ENCODE results near the gene NRXN3.

DNA sequence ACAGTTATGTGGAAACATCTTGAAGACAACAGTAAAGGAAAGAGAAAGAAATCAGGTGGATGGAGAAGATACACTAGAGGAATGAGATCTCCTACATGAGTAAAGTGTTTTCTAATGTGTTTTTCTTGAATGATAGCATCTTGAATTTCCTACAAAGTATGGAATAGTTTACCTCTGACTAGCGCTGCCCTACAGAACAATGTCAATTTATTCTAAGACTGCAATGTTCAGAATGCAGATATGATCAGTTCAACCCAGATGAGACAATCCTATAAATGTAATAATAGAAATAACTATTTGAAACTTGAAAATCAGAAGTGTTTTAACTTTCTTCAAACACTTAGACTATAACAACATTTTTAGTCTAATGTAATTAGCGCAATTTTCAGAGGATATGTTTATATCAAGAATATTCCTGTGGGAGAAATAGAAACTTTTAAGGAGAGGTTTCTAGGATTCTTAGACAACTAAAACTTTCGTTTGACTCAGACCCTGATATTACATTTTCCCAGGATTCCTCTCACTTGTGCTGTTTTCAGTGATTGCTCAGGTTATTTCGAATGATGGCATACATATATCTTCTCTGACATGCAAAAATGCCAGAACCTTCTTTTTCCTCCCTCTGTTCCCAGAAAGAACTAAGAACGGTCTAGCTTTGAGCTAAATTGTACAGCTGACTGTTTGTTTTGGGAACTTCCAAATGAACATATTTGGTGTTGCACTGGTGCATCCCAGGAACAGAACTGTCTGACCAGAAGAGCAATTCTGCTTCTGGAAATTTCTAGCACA is 1023.7 kb downstream of the NRXN3 start:
- TF ChIP-seq CTCF (conservative IDR thresholded peaks at IDR 0.05) (no peak), EZH2 (IDR thresholded peaks at IDR 0.05; ENCODE audit: low read depth) (no peak)

Measured in PC-9 (cell line).